Tibial artery (tissue), 4 donors: ENCODE data around the gene AP5B1.

Source experiments
- DNase-seq, 2 donors: peaks; one replicate each; pipeline ENCODE4 v3.0.0-alpha.2; 2019
- H3K27ac ChIP-seq, 2 donors: fragments of 200-600 bp; sonication (generic) in 1 of 2; 1 replicate in 1 of 2; 2 replicates in 1 of 2; pipeline ENCODE4 v1.5.1; 2018 to 2019; ENCODE audit warnings: mild to moderate bottlenecking in 1 of 2
- H3K27me3 ChIP-seq, 2 donors: fragments of 200-600 bp; sonication (generic) in 1 of 2; one replicate each; pipeline versions ENCODE4 v1.5.1 to v1.6.0; 2016 to 2019
- H3K36me3 ChIP-seq, 3 donors: fragments of 200-600 bp; sonication (generic) in 2 of 3; one replicate each; pipeline ENCODE4 v1.5.1; 2016 to 2019; ENCODE audit warnings: mild to moderate bottlenecking in 2 of 3
- H3K4me1 ChIP-seq, 4 donors: fragments of 200-600 bp; sonication (generic) in 2 of 4; 1 replicate in 3 of 4; 2 replicates in 1 of 4; pipeline ENCODE4 v1.5.1; 2016 to 2019
- H3K4me3 ChIP-seq, 2 donors: fragments of 200-600 bp; sonication (generic) in 1 of 2; 1 replicate in 1 of 2; 2 replicates in 1 of 2; pipeline ENCODE4 v1.5.1; 2018 to 2019; ENCODE audit warnings: mild to moderate bottlenecking in 2 of 2
- H3K9me3 ChIP-seq, 3 donors: fragments of 200-600 bp; sonication (generic) in 1 of 3; one replicate each; pipeline ENCODE4 v1.5.1; 2016 to 2019
- intact Hi-C: fragments of 100-400 bp; cut with DNase I; formaldehyde crosslinking; loops from one replicate; pipeline ENCODE4 v1.15.0; 2023; ENCODE audit warnings: low total_unique reads
- TF ChIP-seq, protein P1 (sequence below), 2 experiments: fragments of 200-600 bp in 1 of 2; fragments of 450-650 bp in 1 of 2; IDR thresholded peaks; one replicate each; pipeline ENCODE4 v1.5.1; 2017 to 2019; ENCODE audit warnings: antibody characterized with exemption in 2 of 2, mild to moderate bottlenecking in 1 of 2, moderate library complexity in 1 of 2

The AP5B1 gene

GRCh38 chr11:65821107-65821506 is 40.3 kb upstream of the AP5B1 start:
- H3K27ac ChIP-seq, result no peak overlapping the region
- intact Hi-C loops, result loop anchor here (5.0 kb wide), 1 partner anchor 194 kb away; no protein-coding TSS in a partner anchor
- no peaks in the 10 kb centered on the region for H3K27me3 ChIP-seq
- peaks cover 0 to 10% (median 0%) of the 10 kb centered on the region in 4 donors for H3K4me1 ChIP-seq
- TF ChIP-seq, protein P1, sequence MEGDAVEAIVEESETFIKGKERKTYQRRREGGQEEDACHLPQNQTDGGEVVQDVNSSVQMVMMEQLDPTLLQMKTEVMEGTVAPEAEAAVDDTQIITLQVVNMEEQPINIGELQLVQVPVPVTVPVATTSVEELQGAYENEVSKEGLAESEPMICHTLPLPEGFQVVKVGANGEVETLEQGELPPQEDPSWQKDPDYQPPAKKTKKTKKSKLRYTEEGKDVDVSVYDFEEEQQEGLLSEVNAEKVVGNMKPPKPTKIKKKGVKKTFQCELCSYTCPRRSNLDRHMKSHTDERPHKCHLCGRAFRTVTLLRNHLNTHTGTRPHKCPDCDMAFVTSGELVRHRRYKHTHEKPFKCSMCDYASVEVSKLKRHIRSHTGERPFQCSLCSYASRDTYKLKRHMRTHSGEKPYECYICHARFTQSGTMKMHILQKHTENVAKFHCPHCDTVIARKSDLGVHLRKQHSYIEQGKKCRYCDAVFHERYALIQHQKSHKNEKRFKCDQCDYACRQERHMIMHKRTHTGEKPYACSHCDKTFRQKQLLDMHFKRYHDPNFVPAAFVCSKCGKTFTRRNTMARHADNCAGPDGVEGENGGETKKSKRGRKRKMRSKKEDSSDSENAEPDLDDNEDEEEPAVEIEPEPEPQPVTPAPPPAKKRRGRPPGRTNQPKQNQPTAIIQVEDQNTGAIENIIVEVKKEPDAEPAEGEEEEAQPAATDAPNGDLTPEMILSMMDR (IDR thresholded peaks at IDR 0.05), result no peak
- H3K9me3 ChIP-seq, result no peaks in the 10 kb centered on the region
- H3K4me3 ChIP-seq, result no peak overlapping the region
- H3K36me3 ChIP-seq, result no peaks in the 10 kb centered on the region
- no peak for DNase-seq

- intact Hi-C loops, result loop anchor here (2.0 to 5.0 kb wide), 4 partner anchors 36 to 201 kb away; partner anchors contain the start of genes AP5B1 and PCNX3
- peak overlapping the region; percentile 40 to 65 for H3K27ac ChIP-seq
These were observed 37.3 kb upstream of the AP5B1 start for GRCh38 chr11:65817835-65818680.

GRCh38 chr11:65817312-65817834 is 36.6 kb upstream of the AP5B1 start:
- DNase-seq, result no peak
- TF ChIP-seq, protein P1 (IDR thresholded peaks at IDR 0.05), result no peak
- intact Hi-C loops, result loop anchor here (5.0 kb wide), 2 partner anchors 35 to 200 kb away; partner anchors contain the start of genes AP5B1 and PCNX3
- H3K36me3 ChIP-seq, result no peaks in the 10 kb centered on the region
- no peaks in the 10 kb centered on the region for H3K27me3 ChIP-seq
- H3K27ac ChIP-seq, result peak overlapping the region; percentile 40 to 65
- H3K4me3 ChIP-seq, result peak overlapping the region; percentile 55 to 67
- H3K9me3 ChIP-seq, result no peaks in the 10 kb centered on the region
- H3K4me1 ChIP-seq, result peaks cover 0 to 10% (median 0%) of the 10 kb centered on the region in 4 donors

More at GRCh38 chr11:65817835-65818680, 37.3 kb upstream of the AP5B1 start:
- Histone ChIP-seq H3K27me3 (no peaks in the 10 kb centered on the region), H3K4me3 (peak overlapping the region; percentile 55 to 67), H3K36me3 (no peaks in the 10 kb centered on the region), H3K9me3 (no peaks in the 10 kb centered on the region), H3K4me1 (peaks cover 0 to 10% (median 0%) of the 10 kb centered on the region in 4 donors)
- TF ChIP-seq, protein P1 (IDR thresholded peaks at IDR 0.05), result peak; percentile 98 to 100
- peak; percentile 93 to 95 for DNase-seq

GRCh38 chr11:65816696-65817095 is 35.9 kb upstream of the AP5B1 start:
- no peak overlapping the region for H3K27ac ChIP-seq

DNA sequence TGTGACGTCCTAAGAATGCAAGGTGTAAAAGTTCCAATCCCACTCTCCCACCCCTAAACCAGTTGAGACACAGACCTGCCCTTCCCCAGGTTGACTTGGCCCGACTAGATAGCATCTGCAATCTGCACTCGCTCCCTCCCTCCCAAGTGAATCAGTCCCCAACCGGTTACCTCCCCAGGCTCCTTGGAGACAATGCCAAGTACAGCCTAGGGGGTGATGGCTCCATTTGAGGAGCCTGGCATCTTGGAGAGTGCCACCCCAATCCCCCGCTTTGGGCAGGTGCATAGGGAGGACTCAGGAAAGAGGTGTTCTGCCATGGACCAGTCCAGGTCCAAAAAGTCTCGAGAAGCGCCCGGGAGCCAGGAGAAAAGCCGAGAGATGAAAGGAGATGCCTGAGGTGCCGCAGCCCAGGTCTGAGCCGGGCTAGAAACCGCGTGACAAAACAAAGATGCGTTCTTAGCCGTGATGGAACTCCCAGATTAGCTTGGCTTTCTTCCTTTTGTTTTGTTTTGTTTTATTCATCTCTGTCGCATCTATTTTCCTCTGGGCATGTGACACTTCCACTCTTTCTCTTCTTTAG is 34.3 kb upstream of the AP5B1 start:
- Histone ChIP-seq H3K4me1 (peaks cover 0 to 10% (median 0%) of the 10 kb centered on the region in 4 donors), H3K9me3 (no peaks in the 10 kb centered on the region), H3K27ac (no peak overlapping the region), H3K27me3 (peaks cover 0 to 3% of the 10 kb centered on the region in 2 donors), H3K4me3 (no peak overlapping the region), H3K36me3 (no peaks in the 10 kb centered on the region)
- intact Hi-C loops, result loop anchor here (5.0 kb wide), 2 partner anchors 33 to 198 kb away; partner anchors contain the start of genes AP5B1 and PCNX3
- TF ChIP-seq, protein P1 (IDR thresholded peaks at IDR 0.05), result no peak
- peak in 1 of 2 donors; percentile 57 for DNase-seq

More at GRCh38 chr11:65816696-65817095, 35.9 kb upstream of the AP5B1 start:
- intact Hi-C loops, result loop anchor here (5.0 kb wide), 2 partner anchors 34 to 199 kb away; partner anchors contain the start of genes AP5B1 and PCNX3
- TF ChIP-seq, protein P1 (IDR thresholded peaks at IDR 0.05), result no peak
- no peak for DNase-seq
- H3K4me3 ChIP-seq, result no peak overlapping the region
- H3K36me3 ChIP-seq, result no peaks in the 10 kb centered on the region
- H3K27me3 ChIP-seq, result peaks cover 0 to 3% of the 10 kb centered on the region in 2 donors
- H3K9me3 ChIP-seq, result no peaks in the 10 kb centered on the region
- H3K4me1 ChIP-seq, result peaks cover 0 to 10% (median 0%) of the 10 kb centered on the region in 4 donors
